GM18499 (cell line): Measurements from ENCODE around the gene ACACA.
"Not testable (repeated sequence)": the region's sequence is repeated elsewhere in the genome, so short reads cannot be mapped to it uniquely, and the experiment has no call there.

Experiments
- ATAC-seq: cut with Tn5 transposase; IDR thresholded peaks from one replicate; pipeline ENCODE4 v1.9.1; 2021; ENCODE audit warnings: moderate number of reproducible peaks; ENCODE audit not compliant: insufficient read depth, unreplicated experiment

The ACACA gene

DNA sequence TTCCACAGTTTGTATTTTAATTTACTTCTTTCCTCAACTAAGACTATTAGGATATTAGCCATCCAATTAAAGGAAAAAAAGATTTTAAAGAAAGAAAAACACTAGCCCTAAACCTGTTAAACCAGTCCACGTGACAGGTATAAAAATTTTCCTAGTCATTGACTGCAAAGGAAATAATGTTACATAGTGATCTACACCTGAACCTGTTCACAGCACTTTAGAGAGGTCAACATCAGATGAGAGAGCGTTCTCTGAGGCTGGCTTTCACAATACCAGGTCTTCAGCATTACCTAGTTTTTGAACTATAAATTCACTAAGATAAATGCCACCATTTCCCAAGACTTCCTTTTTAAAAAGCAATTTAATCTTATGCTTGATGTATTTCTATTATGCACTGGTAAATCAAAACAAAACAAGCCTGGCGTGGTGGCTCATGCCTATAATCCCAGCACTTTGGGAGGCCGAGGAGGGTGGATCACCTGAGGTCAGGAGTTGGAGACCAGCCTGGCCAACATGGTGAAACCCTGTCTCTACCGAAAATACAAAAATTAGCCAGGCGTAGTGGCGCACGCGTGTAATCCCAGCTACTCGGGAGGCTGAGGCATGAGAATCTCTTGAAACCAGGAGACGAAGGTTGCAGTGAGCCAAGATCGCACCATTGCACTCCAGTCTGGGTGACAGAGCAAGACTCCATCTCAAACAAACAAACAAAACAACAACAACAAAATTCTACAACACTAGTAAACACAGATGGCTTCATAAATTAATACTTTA, 49.7 kb downstream of the ACACA start:
- ATAC-seq: not testable (repeated sequence)

DNA sequence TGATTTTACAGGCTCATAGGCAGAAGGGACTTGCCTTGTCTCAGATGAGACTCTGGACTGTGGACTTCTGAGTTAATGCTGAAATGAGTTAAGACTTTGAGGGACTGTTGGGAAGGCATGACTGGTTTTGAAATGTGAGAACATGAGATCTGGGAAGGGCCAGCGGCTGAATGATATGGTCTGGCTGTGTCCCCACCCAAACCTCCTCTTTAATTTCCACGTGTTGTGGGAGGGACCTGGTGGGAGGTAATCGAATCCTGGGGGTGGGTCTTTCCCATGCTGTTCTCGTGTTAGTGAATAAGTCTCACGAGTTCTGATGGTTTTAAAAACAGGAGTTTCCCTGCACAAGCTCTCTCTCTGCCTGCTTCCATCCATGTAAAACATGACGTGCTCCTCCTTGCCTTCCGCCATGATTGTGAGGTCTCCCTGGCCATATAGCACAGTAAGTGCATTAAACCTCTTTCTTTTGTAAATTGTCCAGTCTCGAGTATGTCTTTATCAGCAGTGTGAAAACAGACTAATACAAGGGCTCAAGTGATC, 59.7 kb downstream of the ACACA start:
- not testable (repeated sequence) for ATAC-seq

DNA sequence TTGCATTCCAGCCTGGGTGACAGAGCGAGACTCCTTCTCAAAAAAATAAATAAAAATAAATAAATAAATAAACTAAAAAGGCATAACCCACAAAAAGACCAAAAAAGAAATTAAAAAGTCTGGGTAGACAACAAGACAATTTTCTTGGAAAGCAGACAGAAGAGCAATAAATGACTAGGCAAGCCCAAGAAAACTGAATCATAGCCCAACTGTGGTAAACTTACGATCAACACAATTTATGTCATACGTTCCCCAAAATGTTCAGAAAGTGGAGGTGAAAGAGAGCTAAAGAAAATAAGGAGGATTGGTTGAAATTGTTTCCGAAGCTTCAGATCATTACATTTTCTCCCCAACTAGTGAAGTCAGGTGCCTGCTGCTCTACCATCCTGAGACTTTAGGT, 62.1 kb downstream of the ACACA start:
- no peak for ATAC-seq

DNA sequence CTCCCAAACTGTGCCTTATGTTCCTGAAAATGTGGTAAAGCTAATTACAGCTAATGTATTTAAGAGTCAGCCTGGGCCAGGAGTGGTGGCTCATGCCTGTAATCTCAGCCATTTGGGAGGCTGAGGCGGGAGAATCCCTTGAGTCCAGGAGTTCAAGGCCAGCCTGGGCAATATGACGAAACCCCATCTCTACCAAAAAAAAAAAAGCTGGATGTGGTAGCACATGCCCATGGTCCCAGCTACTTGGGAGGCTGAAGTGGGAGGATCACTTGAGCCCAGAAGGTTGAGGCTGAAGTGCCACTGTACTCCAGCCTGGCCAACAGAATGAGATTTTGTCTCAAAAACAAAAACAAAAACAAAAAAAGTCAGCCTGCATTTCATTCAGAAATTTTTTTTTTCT, 64.0 kb downstream of the ACACA start:
- no peak for ATAC-seq

GRCh38 chr17:37340804-37341203, 65.8 kb downstream of the ACACA start:
- ATAC-seq: no peak

DNA sequence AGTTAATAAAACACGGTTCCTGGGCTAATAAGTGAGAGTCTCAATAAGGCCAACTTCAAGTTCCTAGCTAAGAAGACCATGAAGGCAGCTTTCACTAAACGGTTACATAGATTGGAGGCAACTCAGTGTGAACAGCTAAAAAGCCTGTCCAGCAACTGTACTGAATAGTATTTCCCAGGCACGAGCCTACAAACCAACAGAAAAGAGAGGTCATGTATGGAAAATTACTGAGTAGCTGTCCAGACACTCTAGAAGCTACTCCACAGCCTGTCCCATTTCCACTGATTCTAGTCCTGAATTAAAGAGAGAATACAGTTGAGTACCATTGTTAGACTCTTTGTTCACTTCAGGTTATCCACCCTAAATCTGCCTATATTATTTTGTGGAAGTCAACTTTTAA, 67.3 kb downstream of the ACACA start:
- ATAC-seq: no peak

- no peak for ATAC-seq
Observed at GRCh38 chr17:37338847-37339246, 67.8 kb downstream of the ACACA start.

GRCh38 chr17:37327341-37328090, 79.1 kb downstream of the ACACA start:
- no peak for ATAC-seq

GRCh38 chr17:37322826-37323561, 83.6 kb downstream of the ACACA start:
- no peak for ATAC-seq

DNA sequence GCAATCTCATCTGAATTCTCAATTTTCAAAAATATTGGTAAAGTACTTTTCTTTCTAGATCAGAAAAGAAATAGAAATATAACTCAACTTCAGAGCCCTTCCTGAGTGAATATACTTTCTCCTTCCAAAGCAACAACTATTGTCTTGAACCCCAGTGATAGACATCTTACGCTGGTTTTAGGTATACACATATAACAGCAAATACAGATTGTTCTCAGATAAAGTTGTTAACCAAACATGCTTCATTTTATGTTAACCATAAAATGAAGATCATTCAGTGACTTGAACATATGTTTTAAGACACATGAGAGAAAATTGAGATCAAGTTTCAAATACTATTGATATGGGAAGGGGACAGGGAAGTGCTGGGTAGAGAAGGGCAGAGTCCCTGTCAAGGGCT, 84.5 kb downstream of the ACACA start:
- ATAC-seq: no peak

GRCh38 chr17:37318931-37319594, 87.6 kb downstream of the ACACA start:
- ATAC-seq: no peak

DNA sequence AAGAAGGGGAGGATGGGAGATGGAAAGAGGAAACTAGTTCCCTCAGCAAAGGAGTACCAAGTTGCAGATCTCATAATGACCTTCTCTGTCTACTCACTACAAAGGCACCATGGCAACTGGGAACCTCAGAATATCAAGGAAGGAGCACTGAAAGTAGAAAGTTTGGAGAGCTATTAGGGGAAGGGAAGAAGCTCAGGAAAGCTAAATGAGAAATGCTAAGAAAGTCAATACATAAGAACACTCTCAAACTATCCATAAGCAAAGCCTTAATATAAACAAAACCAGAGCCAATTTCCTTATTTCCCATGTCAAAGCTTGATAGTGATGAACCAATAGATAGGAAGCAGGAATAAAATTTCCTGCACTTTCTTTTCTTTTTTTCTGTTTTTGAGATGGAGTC, 88.8 kb downstream of the ACACA start:
- ATAC-seq: no peak

DNA sequence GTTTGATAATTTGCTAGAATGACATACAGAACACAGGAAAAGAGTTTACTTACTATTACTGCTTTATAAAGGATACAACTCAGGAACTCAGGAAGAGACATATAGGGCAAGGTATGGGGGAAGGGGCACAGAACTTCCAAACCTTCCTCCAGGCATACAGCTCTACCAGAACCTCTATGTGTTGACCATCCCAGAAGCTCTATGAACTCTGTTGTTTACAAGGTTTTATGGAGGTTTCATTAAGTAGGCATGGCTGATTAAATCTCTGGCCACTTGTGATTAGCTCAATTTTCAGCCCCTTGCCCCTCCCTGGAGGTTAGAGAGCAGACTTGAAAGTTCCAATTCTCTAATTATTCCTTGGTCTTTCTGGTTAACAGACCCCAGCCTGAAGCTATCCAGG, 91.0 kb downstream of the ACACA start:
- no peak for ATAC-seq

DNA sequence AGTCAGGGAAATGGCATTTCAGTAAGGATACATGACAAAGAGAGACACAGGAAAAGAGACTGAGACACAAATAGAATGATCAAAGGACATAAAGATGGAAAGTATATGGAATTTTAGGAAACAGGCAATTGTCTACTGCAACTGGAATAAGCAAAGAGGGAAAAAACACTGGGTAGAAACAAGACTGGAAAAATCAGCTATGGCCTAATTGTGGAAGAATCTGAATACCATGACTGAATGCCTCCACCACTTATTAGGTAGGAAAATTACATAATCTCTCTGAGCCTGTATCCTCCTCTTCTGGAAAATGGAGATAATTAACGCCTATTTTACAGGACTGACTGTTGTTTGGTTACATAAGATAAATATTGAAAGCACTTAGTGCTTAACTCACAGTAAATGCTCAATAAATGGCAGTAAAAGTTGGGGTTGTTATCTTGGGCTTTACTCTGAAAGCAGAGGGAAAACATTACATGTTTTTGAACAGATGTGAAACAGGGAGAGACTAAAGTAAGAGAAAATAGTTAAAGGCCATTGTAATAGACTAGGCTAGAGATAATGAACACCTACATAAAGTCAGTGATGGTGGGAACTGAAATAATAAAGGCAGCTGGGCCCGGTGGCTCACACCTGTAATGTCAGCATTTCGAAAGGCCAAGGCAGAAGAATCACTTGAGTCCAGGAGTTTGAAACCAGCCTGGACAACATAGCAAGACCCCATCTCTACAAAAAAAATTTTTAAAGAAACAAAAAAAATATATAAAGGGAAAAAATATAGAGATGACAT, 94.3 kb downstream of the ACACA start:
- ATAC-seq: no peak

GRCh38 chr17:37310940-37311339, 95.7 kb downstream of the ACACA start:
- ATAC-seq: no peak

DNA sequence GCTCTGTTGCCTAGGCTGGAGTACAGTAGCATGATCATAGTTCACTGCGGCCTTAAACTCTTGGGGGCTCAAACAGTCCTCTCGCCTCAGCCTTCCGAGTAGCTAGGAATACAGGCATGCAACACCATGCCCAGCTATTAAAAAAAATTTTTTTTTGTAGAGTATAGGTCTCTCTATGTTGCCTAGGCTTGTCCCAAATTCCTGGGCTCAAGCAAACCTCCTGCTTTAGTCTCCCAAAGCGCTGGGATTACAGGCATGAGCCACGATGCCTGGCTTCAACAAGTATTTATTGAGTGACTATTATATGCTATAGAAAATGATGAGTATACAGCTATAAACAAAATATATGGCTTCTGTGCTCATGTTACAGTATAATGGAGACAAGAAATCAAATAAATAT, 97.6 kb downstream of the ACACA start:
- ATAC-seq: no peak

GRCh38 chr17:37305406-37305905, 101.2 kb downstream of the ACACA start:
- ATAC-seq: no peak

DNA sequence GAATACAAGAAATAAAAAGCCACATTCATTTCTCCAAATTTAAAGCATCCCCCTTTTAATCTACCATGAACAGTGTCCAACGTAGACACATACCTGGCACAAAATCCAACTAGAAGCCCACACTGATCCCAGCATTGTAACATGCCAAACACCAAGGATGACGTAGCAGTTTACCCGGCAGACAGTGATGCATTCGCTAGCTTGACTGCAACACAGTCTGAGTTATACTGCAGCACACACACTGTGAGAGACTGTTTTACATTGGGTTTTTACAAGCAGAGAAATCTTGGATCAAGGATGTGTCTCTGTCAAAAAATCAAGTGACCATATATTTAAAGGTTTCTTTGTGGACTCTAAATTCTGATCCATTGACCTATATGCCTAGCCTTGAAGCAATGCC, 105.3 kb downstream of the ACACA start:
- no peak for ATAC-seq

- ATAC-seq: no peak
Observed at GRCh38 chr17:37300683-37301082, 106.0 kb downstream of the ACACA start.
